ENCODE data around the gene NUP210L. TPM values are rescaled to one million over a fixed set of nuclear protein-coding genes. Genes with fewer than 3 reads are reported as not detected.
A peak's percentile ranks its signal among the peaks of the same experiment; 100 is the strongest.

Gene NUP210L
- total and polyA plus RNA-seq, 2 of the 13 experiments (the other 11 are each of a cell fraction or from before 2014, with no cell fraction given) = not detected

- TF ChIP-seq, protein P1, sequence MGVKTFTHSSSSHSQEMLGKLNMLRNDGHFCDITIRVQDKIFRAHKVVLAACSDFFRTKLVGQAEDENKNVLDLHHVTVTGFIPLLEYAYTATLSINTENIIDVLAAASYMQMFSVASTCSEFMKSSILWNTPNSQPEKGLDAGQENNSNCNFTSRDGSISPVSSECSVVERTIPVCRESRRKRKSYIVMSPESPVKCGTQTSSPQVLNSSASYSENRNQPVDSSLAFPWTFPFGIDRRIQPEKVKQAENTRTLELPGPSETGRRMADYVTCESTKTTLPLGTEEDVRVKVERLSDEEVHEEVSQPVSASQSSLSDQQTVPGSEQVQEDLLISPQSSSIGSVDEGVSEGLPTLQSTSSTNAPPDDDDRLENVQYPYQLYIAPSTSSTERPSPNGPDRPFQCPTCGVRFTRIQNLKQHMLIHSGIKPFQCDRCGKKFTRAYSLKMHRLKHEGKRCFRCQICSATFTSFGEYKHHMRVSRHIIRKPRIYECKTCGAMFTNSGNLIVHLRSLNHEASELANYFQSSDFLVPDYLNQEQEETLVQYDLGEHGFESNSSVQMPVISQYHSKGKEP (CRISPR knock-in tag; IDR thresholded peaks at IDR 0.05) = no peak
- TF ChIP-seq SATB2 (CRISPR knock-in tag; IDR thresholded peaks at IDR 0.05) (no peak), TARDBP (CRISPR knock-in tag; IDR thresholded peaks at IDR 0.05) (0 out of 2 replicates have a peak, but pooled peaks have one; percentile 7), ZFP36L2 (CRISPR knock-in tag; IDR thresholded peaks at IDR 0.05) (no peak), FOXJ3 (CRISPR knock-in tag; IDR thresholded peaks at IDR 0.05; ENCODE audit: borderline replicate concordance) (no peak), HNF1B (CRISPR knock-in tag; IDR thresholded peaks at IDR 0.05) (peak; percentile 0; the same call in 1 of the 2 replicates), ZSCAN25 (CRISPR knock-in tag; IDR thresholded peaks at IDR 0.05) (peak; percentile 70; the same call in 1 of the 2 replicates), SRY (CRISPR knock-in tag; IDR thresholded peaks at IDR 0.05) (peak; percentile 64; the same call in 1 of the 2 replicates), NR2C2 (CRISPR knock-in tag; IDR thresholded peaks at IDR 0.05; ENCODE audit: borderline replicate concordance) (no peak), BHLHE40 (IDR thresholded peaks at IDR 0.05; ENCODE audit: low read length) (0 out of 2 replicates have a peak, but pooled peaks have one; percentile 7), PHF21A (CRISPR knock-in tag; IDR thresholded peaks at IDR 0.05) (no peak), HHEX (CRISPR knock-in tag; IDR thresholded peaks at IDR 0.05) (no peak), ATF7 (IDR thresholded peaks at IDR 0.05) (no peak), ATF7 (CRISPR knock-in tag; IDR thresholded peaks at IDR 0.05) (0 out of 2 replicates have a peak, but pooled peaks have one; percentile 31), MAX (IDR thresholded peaks at IDR 0.05) (peak; percentile 20; the same call in 1 of the 2 replicates), ARID3A (IDR thresholded peaks at IDR 0.05; ENCODE audit: low read depth, low read length) (no peak), FOSL2 (CRISPR knock-in tag; IDR thresholded peaks at IDR 0.05) (peak; percentile 83), ZNF850 (CRISPR knock-in tag; conservative IDR thresholded peaks at IDR 0.05) (no peak), ZZZ3 (CRISPR knock-in tag; IDR thresholded peaks at IDR 0.05; ENCODE audit: borderline replicate concordance) (no peak)
- TF ChIP-seq, protein P2, sequence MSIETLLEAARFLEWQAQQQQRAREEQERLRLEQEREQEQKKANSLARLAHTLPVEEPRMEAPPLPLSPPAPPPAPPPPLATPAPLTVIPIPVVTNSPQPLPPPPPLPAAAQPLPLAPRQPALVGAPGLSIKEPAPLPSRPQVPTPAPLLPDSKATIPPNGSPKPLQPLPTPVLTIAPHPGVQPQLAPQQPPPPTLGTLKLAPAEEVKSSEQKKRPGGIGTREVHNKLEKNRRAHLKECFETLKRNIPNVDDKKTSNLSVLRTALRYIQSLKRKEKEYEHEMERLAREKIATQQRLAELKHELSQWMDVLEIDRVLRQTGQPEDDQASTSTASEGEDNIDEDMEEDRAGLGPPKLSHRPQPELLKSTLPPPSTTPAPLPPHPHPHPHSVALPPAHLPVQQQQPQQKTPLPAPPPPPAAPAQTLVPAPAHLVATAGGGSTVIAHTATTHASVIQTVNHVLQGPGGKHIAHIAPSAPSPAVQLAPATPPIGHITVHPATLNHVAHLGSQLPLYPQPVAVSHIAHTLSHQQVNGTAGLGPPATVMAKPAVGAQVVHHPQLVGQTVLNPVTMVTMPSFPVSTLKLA (IDR thresholded peaks at IDR 0.05) = no peak
- TF ChIP-seq, protein P3, sequence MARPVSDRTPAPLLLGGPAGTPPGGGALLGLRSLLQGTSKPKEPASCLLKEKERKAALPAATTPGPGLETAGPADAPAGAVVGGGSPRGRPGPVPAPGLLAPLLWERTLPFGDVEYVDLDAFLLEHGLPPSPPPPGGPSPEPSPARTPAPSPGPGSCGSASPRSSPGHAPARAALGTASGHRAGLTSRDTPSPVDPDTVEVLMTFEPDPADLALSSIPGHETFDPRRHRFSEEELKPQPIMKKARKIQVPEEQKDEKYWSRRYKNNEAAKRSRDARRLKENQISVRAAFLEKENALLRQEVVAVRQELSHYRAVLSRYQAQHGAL (CRISPR knock-in tag; IDR thresholded peaks at IDR 0.05; ENCODE audit: not compliant biosample characterization) = peak; percentile 1
These were observed 192.5 kb downstream of the NUP210L start (continued) for GRCh38 chr1:153962088-153963029.

All from HepG2 (cell line).